Neural cell (in vitro differentiated cells): ENCODE results near the gene NAB2.

Experiments
- EP300 ChIP-seq: fragments of 450-650 bp; conservative IDR thresholded peaks from 2 replicates; pipeline ENCODE4 v1.6.1; 2014; ENCODE audit warnings: antibody characterized with exemption, mild to moderate bottlenecking, moderate library complexity; ENCODE audit not compliant: poor library complexity, severe bottlenecking
- EZH2 ChIP-seq: fragments of 200-600, 300-800 bp; shearing (Covaris generic), sonication (generic); IDR thresholded peaks from 2 replicates; pipeline ENCODE4 v1.6.1; 2014; ENCODE audit warnings: antibody characterized with exemption, low read length, borderline replicate concordance, mild to moderate bottlenecking; ENCODE audit not compliant: insufficient read depth, poor library complexity, severe bottlenecking
- MXI1 ChIP-seq: fragments of 450-650 bp; conservative IDR thresholded peaks from 2 replicates; pipeline ENCODE4 v1.6.1; 2014; ENCODE audit warnings: antibody characterized with exemption, mild to moderate bottlenecking; ENCODE audit not compliant: poor library complexity, severe bottlenecking
- POLR2AphosphoS5 ChIP-seq: IDR thresholded peaks from 2 replicates; pipeline ENCODE4 v1.6.1; 2012
- RAD21 ChIP-seq: fragments of 450-650 bp; conservative IDR thresholded peaks from 2 replicates; pipeline ENCODE4 v1.6.1; 2014; ENCODE audit warnings: antibody characterized with exemption, mild to moderate bottlenecking, moderate library complexity
- SMC3 ChIP-seq: fragments of 450-650 bp; conservative IDR thresholded peaks from 2 replicates; pipeline ENCODE4 v1.6.1; 2014; ENCODE audit warnings: antibody characterized with exemption, mild to moderate bottlenecking, moderate library complexity; ENCODE audit not compliant: poor library complexity
- TAF1 ChIP-seq: IDR thresholded peaks from 2 replicates; pipeline ENCODE4 v1.6.1; 2012; ENCODE audit warnings: low read depth
- TF ChIP-seq, protein P1 (sequence below): fragments of 450-650 bp; IDR thresholded peaks from 2 replicates; pipeline ENCODE4 v1.5.1; 2014; ENCODE audit warnings: antibody characterized with exemption, mild to moderate bottlenecking, moderate library complexity; ENCODE audit not compliant: poor library complexity, severe bottlenecking
- TF ChIP-seq, protein P2 (sequence below): IDR thresholded peaks from 2 replicates; pipeline ENCODE4 v1.6.1; 2012; ENCODE audit warnings: borderline replicate concordance

DNA sequence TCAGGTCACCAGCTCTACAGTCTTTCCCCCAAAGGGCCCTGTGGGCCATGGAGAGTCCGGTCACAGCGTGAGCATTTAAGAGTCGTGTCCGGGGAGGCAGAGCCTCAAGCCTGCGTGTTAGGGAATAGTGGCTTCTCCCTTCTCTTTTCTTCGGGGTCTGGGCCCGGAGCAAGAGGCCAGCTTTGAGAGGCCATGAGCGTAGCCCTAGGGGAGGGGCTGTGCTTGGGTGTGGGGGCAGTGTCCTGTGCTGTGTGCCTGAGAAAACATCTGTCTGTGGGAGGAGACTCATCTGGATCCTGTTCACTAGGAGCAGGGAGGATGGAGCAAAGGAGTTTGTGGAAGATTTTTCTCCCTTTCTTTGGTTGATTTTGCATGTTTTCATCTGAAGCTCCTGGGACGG is 53.2 kb downstream of the NAB2 start:
- TF ChIP-seq SMC3 (no peak), POLR2AphosphoS5 (no peak), RAD21 (no peak), MXI1 (no peak), EZH2 (no peak), EP300 (no peak), TAF1 (no peak)
- TF ChIP-seq, protein P1, sequence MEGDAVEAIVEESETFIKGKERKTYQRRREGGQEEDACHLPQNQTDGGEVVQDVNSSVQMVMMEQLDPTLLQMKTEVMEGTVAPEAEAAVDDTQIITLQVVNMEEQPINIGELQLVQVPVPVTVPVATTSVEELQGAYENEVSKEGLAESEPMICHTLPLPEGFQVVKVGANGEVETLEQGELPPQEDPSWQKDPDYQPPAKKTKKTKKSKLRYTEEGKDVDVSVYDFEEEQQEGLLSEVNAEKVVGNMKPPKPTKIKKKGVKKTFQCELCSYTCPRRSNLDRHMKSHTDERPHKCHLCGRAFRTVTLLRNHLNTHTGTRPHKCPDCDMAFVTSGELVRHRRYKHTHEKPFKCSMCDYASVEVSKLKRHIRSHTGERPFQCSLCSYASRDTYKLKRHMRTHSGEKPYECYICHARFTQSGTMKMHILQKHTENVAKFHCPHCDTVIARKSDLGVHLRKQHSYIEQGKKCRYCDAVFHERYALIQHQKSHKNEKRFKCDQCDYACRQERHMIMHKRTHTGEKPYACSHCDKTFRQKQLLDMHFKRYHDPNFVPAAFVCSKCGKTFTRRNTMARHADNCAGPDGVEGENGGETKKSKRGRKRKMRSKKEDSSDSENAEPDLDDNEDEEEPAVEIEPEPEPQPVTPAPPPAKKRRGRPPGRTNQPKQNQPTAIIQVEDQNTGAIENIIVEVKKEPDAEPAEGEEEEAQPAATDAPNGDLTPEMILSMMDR, result no peak
- TF ChIP-seq, protein P2, sequence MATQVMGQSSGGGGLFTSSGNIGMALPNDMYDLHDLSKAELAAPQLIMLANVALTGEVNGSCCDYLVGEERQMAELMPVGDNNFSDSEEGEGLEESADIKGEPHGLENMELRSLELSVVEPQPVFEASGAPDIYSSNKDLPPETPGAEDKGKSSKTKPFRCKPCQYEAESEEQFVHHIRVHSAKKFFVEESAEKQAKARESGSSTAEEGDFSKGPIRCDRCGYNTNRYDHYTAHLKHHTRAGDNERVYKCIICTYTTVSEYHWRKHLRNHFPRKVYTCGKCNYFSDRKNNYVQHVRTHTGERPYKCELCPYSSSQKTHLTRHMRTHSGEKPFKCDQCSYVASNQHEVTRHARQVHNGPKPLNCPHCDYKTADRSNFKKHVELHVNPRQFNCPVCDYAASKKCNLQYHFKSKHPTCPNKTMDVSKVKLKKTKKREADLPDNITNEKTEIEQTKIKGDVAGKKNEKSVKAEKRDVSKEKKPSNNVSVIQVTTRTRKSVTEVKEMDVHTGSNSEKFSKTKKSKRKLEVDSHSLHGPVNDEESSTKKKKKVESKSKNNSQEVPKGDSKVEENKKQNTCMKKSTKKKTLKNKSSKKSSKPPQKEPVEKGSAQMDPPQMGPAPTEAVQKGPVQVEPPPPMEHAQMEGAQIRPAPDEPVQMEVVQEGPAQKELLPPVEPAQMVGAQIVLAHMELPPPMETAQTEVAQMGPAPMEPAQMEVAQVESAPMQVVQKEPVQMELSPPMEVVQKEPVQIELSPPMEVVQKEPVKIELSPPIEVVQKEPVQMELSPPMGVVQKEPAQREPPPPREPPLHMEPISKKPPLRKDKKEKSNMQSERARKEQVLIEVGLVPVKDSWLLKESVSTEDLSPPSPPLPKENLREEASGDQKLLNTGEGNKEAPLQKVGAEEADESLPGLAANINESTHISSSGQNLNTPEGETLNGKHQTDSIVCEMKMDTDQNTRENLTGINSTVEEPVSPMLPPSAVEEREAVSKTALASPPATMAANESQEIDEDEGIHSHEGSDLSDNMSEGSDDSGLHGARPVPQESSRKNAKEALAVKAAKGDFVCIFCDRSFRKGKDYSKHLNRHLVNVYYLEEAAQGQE, result no peak
